GM21515 (cell line): ENCODE results near the gene GPR42.
"Not testable (repeated sequence)": the region's sequence is repeated elsewhere in the genome, so short reads cannot be mapped to it uniquely, and the experiment has no call there.

Source experiments
- ATAC-seq: cut with Tn5 transposase; IDR thresholded peaks from one replicate; pipeline ENCODE4 v1.9.1; 2021; ENCODE audit not compliant: unreplicated experiment

Gene GPR42

GRCh38 chr19:35362261-35363000 lies 8.4 kb upstream of the GPR42 start:
- no peak for ATAC-seq

DNA sequence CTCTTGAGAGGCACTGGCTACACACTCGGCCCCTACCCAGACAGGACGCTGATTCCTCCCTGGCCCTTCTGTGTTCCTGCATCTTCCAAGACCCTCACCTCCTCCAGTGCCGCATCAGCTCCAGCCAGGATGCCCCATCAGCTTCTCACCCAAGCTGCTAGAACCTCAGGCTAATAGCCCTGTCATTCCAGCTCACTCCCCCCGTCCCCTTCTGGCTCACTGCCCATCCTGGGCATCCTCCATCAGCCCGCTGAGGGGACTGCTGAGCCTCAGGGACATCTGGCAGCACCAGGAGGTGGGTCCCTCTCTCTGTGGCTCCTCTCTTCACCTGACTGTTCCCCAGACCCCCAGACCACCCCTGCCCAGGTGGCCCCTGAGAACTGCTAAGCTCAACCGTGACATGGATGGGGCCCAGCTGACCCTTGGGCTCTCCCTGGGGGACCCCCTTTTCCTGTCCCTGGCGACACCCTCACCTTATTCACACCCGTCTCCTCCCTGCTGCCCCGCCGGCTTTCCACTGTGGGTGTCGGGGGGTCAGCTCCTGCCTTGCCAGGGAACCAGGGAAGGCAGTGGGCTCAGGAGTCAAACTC lies 7.8 kb upstream of the GPR42 start:
- ATAC-seq, result no peak

DNA sequence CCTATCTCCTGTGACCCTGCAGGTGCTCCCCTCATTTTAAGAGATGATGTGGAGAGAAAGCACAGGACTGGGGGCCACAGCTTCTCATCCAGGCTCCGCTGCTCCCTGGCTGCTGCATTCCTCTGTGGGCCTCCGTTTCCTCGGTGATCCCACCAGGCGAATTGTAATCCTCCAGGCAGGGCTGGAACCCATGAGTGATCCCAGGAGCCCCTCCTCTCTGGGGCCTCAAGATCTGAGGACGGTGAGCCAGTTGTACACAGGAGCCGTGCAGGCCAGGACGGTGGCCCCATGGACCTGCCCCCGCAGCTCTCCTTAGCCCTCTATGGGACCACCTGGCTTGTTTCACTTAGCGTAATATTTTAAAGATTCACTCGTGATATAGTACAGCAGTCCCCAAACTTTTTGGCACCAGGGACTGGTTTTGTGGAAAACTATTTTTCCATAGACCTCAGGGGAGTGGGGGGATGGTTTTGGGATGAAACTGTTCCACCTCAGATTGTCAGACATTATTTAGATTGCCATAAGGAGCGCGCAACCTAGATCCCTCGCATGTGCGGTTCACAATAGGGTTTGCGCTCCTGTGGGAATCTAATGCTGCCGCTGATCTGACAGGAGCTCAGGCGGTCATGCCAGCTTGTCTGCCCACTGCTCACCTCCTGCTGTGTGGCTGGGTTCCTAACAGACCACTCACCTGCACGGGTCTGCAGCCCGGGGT lies 7.0 kb upstream of the GPR42 start:
- no peak for ATAC-seq

DNA sequence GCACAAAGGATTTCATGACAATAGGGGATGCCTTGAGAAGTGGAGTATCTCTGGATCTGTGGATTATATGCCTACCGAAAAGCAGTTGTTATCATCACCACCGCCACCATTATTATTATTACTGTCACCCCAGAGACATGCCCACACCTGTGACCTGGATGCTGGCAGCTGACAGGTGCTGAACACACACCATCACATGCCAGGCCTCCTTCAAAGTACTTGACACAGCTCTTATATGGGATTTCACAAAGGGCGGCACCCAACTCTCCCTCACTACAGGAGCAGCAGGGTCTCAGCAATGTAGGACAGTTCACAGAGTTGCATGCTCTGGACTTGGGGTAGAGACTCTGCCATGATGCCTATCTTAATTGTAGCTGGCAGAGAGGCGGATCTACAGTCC lies 5.6 kb upstream of the GPR42 start:
- ATAC-seq, result no peak

DNA sequence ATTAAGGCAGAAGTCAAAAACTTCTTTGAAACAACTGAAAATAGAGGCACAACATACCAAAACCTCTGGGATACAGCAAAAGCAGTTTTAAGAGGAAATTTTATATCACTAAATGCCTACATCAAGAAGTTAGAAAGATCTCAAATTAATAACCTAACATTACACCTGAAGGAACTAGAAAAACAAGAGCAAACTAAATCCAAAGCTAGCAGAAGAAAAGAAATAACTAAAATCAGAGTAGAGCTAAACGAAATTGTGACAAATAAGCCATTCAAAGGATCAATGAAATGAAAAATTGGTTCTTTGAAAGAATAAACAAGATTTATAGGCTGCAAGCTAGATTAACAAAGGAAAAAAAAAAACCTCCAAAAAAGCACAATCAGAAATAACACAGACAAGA lies 2.5 kb upstream of the GPR42 start:
- no peak for ATAC-seq

GRCh38 chr19:35369522-35369921 lies 1.3 kb upstream of the GPR42 start:
- ATAC-seq, result no peak

GRCh38 chr19:35373492-35373891 lies 2.6 kb downstream of the GPR42 start:
- no peak for ATAC-seq

DNA sequence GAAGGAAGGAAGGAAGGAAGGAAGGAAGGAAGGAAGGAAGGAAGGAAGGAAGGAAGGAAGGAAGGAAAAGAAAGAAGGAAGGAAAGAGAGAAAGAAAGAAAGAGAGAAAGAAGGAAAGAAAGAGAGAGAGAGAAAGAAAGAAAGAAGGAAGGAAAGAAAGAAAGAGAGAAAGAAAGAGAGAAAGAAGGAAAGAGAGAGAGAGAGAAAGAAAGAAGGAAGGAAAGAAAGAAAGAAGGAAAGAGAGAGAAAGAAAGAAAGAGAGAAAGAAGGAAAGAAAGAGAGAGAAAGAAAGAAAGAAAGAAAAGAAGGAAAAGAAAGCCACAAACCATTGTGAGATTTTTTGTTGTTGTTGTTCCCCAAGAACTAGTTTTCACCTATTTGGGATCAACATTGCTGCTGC lies 3.2 kb downstream of the GPR42 start:
- not testable (repeated sequence) for ATAC-seq

DNA sequence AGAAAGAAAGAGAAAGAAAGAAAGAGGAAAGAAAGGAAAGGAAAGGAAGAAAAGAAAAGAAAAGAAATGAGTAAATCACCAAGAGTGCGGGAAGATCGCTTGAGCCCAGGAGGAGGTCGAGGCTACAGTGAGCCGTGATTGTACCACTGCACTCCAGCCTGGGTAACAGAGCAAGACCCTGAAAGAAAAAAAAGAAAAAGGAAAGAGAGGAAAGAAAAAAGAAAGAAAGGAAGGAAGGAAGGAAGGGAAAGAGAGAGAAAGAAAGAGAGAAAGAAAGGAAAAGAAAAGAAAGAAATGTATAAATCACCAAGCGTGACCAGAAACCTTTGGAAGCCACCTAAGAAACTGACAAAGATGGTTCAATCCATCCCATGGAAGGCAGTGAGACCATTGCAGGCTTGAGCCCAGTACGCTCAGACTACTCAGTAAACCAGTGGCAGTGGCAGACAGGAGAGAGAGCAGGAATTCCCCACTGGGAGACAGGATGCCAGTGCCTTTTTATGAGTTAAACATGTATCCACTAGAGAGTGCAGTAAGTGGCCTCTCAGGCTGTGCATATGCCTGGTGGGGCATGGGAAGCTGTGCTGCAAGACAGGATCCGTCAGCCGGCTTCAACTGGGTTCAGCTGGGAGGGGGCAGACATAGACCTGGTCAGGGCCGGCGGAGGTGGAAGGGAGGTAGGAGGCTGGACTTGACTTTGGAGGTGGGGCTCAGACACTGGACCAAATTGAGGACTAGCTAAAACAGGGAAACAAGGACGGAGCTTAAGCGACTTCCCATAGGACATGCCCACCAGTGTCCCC lies 4.8 kb downstream of the GPR42 start:
- ATAC-seq, result no peak

DNA sequence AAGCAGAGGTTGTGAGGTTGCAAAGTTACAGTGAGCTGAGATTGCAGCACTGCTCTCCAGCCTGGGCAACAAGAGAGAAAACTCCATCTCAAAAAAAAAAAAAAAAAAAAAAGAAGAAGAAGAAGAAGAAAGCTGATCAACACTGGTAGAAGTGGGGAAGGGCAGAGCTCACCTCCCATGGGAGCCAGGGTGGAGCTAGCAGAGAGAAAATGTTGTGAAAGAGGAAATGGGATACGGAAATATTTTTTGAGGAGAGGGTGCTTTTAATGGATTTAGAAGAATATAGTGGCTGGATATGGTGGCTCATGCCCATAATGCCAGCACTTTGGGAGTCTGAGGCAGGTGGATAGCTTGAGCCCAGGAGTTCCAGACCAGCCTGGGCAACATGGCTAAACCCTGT lies 6.8 kb downstream of the GPR42 start:
- no peak for ATAC-seq

- no peak for ATAC-seq
These were observed 7.5 kb downstream of the GPR42 start for GRCh38 chr19:35378356-35378755.

DNA sequence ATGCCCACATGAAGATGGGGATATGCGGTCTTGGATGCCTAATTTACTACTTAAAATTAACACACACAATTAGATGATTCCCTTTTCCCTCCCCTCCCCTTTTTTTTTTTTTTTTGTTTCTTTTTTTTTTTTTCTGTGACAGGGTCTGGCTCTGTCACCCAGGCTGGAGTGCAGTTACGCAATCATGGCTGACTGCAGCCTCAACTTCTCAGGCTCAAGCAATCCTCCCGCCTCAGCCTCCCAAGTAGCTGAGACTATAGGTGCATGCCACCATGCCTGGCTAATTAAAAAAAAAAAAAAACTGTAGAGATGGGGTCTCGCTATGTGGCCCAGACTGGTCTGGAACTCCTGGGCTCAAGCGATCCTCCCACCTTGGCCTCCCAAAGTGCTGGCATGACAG lies 8.7 kb downstream of the GPR42 start:
- not testable (repeated sequence) for ATAC-seq

DNA sequence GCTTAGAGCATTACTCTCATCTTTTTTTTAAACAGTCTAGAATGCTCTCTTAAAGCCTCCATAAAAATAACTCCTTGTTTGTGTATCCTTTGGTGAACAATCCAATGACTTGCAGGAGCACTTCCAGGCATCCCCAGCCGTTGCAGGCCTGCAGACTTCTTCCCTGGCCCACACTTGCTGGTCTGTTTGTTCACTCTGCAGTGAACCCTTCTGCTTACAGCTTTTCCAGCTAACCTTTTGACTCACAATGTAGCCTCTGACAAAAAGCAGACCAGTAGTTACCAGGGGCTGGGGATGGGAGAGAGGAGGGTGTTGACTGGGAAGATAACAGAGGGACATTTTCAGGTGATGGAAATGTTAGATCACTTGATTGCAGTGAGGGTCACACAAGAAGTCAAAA lies 9.1 kb downstream of the GPR42 start:
- no peak for ATAC-seq

- no peak for ATAC-seq
These were observed 9.7 kb downstream of the GPR42 start for GRCh38 chr19:35380450-35381124.

DNA sequence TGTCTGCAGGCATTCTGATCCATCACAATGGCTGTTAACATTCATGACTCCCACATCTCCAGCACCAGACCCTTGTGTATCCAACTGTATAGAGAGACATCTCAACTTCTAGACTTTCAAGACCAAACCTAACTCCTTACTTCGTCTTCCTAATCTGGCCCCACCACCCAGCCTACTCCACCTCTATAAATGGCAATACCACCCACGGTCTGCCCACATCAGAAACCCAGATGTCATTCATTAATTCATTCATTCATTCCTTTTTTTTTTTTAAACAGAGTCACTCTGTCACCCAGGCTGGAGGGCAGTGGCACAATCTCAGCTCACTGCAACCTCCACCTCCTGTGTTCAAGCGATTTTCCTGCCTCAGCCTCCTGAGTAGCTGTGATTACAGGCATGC lies 10.4 kb downstream of the GPR42 start:
- no peak for ATAC-seq

GRCh38 chr19:35381926-35382325 lies 11.1 kb downstream of the GPR42 start:
- ATAC-seq, result no peak

- no peak for ATAC-seq
These were observed 12.7 kb downstream of the GPR42 start for GRCh38 chr19:35383536-35383935.

GRCh38 chr19:35388277-35389054 lies 17.6 kb downstream of the GPR42 start:
- ATAC-seq, result no peak

DNA sequence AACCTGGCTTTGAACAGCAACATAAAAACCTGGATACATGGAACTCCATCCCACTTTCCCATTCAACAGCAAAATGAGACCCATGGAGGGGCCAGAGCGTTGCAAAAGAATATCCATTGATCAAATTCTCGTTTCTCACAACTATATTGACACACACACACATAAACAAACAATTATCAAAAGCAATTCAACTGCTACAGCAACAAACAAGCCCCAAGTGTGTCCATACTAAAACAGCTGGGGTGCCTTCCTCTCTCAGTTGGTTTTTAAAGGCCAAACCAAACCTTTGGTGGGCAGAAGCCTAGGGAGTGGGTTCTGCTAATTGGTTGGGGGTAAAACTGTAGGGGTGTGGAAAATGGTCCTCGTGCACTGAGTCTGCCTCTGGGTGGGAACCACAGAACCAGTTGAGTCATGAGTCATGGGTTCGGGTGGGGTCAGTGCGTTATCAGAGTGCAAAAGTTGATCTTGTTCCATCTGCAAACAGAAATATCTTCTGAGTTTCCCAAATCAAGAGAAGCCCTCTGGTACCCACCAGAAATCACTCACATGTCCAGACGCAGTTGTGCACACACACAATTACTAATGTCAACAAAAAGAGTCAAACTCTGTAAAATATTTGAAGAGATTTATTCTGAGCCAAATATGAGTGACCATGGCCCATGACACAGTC lies 18.5 kb downstream of the GPR42 start:
- ATAC-seq, result no peak
